BE2C (cell line): Measurements from ENCODE around the gene CDK5RAP2. TPM values are rescaled to one million over a fixed set of nuclear protein-coding genes. Genes with fewer than 3 reads are reported as not detected.
"Not testable (repeated sequence)": the region's sequence is repeated elsewhere in the genome, so short reads cannot be mapped to it uniquely, and the experiment has no call there.

Experiments
- DNase-seq: peaks from one replicate; pipeline ENCODE4 v3.0.0-alpha.2; 2020
- H3K27me3 ChIP-seq: fragments of 250-450 bp; sonication (Bioruptor Pico); 2 replicates; pipeline ENCODE4 v1.5.1; 2020; ENCODE audit warnings: mild to moderate bottlenecking
- H3K36me3 ChIP-seq: fragments of 250-450 bp; sonication (Bioruptor Pico); 2 replicates; pipeline ENCODE4 v1.5.1; 2020; ENCODE audit warnings: mild to moderate bottlenecking
- H3K4me1 ChIP-seq: fragments of 250-450 bp; sonication (Bioruptor Pico); 2 replicates; pipeline ENCODE4 v1.5.1; 2020
- H3K4me3 ChIP-seq: 2 replicates; pipeline ENCODE4 v1.5.1; 2011; ENCODE audit warnings: low read depth, low read length
- H3K9me3 ChIP-seq: fragments of 250-450 bp; sonication (Bioruptor Pico); 2 replicates; pipeline ENCODE4 v1.5.1; 2020
- CTCF ChIP-seq: IDR thresholded peaks from 2 replicates; pipeline ENCODE4 v1.5.1; 2012; ENCODE audit warnings: mild to moderate bottlenecking, low read depth, low read length
- polyA plus RNA-seq: library from polyadenylated mRNA; unstranded; fragments of >200 nt; gene quantifications from one replicate; pipeline ENCODE4 v1.2.1, GENCODE V29; 2012; ENCODE audit warnings: low read depth, missing spikeins; ENCODE audit not compliant: insufficient read length, insufficient read depth

The CDK5RAP2 gene
- 24.4 TPM for polyA plus RNA-seq

- Histone ChIP-seq H3K4me1 (peaks cover 4% of the 10 kb centered on the region), H3K4me3 (peak within 1 kb of the TSS; percentile 98), H3K27me3 (no peaks in the 10 kb centered on the region), H3K9me3 (peaks cover 3% of the 10 kb centered on the region; the same call in 1 of the 2 replicates), H3K36me3 (0 out of 2 replicates have a peak, but pooled peaks cover 4% of the 10 kb centered on the region)
- DNase-seq, result peak; percentile 96
- no peak for TF ChIP-seq CTCF
Observed at GRCh38 chr9:120580051-120580896, at the start of gene CDK5RAP2. CDK5RAP2 (minus strand) TSS chr9:120580167; CDS start chr9:120579978, 189 bp downstream.

- H3K36me3 ChIP-seq, H3K27me3 ChIP-seq, H3K9me3 ChIP-seq, H3K4me3 ChIP-seq, DNase-seq, H3K4me1 ChIP-seq: not testable (repeated sequence)
Observed at GRCh38 chr9:120628925-120629497, 49.0 kb upstream of the CDK5RAP2 start.

GRCh38 chr9:120628207-120628924 lies 48.4 kb upstream of the CDK5RAP2 start:
- H3K4me3 ChIP-seq, result no peak overlapping the region
- no peak for DNase-seq
- H3K4me1 ChIP-seq, result no peaks in the 10 kb centered on the region
- no peaks in the 10 kb centered on the region for H3K27me3 ChIP-seq
- TF ChIP-seq CTCF, result no peak
- H3K36me3 ChIP-seq, result no peaks in the 10 kb centered on the region
- no peaks in the 10 kb centered on the region for H3K9me3 ChIP-seq

- H3K36me3 ChIP-seq, result no peaks in the 10 kb centered on the region
- H3K9me3 ChIP-seq, result no peaks in the 10 kb centered on the region
- H3K27me3 ChIP-seq, result no peaks in the 10 kb centered on the region
- no peaks in the 10 kb centered on the region for H3K4me1 ChIP-seq
- TF ChIP-seq CTCF, result no peak
- DNase-seq, result no peak
- H3K4me3 ChIP-seq, result no peak overlapping the region
Observed at GRCh38 chr9:120627073-120627472, 47.1 kb upstream of the CDK5RAP2 start.

- no peak for DNase-seq
- no peaks in the 10 kb centered on the region for H3K27me3 ChIP-seq
- no peaks in the 10 kb centered on the region for H3K9me3 ChIP-seq
- no peak for TF ChIP-seq CTCF
- no peak overlapping the region for H3K4me3 ChIP-seq
- H3K4me1 ChIP-seq, result no peaks in the 10 kb centered on the region
- H3K36me3 ChIP-seq, result no peaks in the 10 kb centered on the region
Observed at GRCh38 chr9:120626512-120626911, 46.5 kb upstream of the CDK5RAP2 start.

- Histone ChIP-seq H3K4me3 (no peak overlapping the region), H3K4me1 (no peaks in the 10 kb centered on the region), H3K27me3 (no peaks in the 10 kb centered on the region), H3K36me3 (no peaks in the 10 kb centered on the region), H3K9me3 (no peaks in the 10 kb centered on the region)
- no peak for DNase-seq
- TF ChIP-seq CTCF, result no peak
Observed at GRCh38 chr9:120625222-120625621, 45.3 kb upstream of the CDK5RAP2 start.
